Tibial nerve (tissue), 4 donors: ENCODE measurements around the gene ZFPL1. TPM values are rescaled to one million over a fixed set of nuclear protein-coding genes. Genes with fewer than 3 reads are reported as not detected.

Experiments
- DNase-seq, 2 donors: peaks; one replicate each; pipeline ENCODE4 v3.0.0-alpha.2; 2019; ENCODE audit warnings: low spot score in 2 of 2
- H3K27ac ChIP-seq, 4 donors: fragments of 200-600 bp; sonication (generic) in 3 of 4; one replicate each; pipeline ENCODE4 v1.5.1; 2017 to 2019; ENCODE audit warnings: mild to moderate bottlenecking in 1 of 4
- H3K27me3 ChIP-seq, 2 donors: fragments of 200-600 bp; sonication (generic) in 1 of 2; one replicate each; pipeline versions ENCODE4 v1.5.1 to v1.6.0; 2017 to 2019
- H3K36me3 ChIP-seq, 3 donors: fragments of 200-600 bp; sonication (generic); one replicate each; pipeline ENCODE4 v1.5.1; 2018 to 2019
- H3K4me1 ChIP-seq, 4 donors: fragments of 200-600 bp; sonication (generic) in 3 of 4; one replicate each; pipeline ENCODE4 v1.5.1; 2017 to 2019
- H3K4me3 ChIP-seq, 4 donors: fragments of 200-600 bp; sonication (generic) in 3 of 4; one replicate each; pipeline ENCODE4 v1.5.1; 2017 to 2019; ENCODE audit warnings: mild to moderate bottlenecking in 1 of 4, moderate library complexity in 1 of 4
- H3K9me3 ChIP-seq, 4 donors: fragments of 200-600 bp; sonication (generic) in 3 of 4; one replicate each; pipeline ENCODE4 v1.5.1; 2017 to 2019
- CTCF ChIP-seq, 5 experiments: fragments of 200-600 bp in 3 of 5; fragments of 450-650 bp in 2 of 5; sonication (generic) in 3 of 5; IDR thresholded peaks; one replicate each; pipeline ENCODE4 v1.5.1; 2016 to 2019; ENCODE audit warnings: antibody characterized with exemption in 5 of 5, mild to moderate bottlenecking in 3 of 5, moderate library complexity in 2 of 5
- EP300 ChIP-seq, 2 donors: sonication (generic); formaldehyde crosslinking; IDR thresholded peaks; one replicate each; pipeline ENCODE4 v1.6.1; 2017; ENCODE audit warnings: antibody characterized with exemption in 2 of 2, mild to moderate bottlenecking in 1 of 2
- POLR2A ChIP-seq, 2 donors: fragments of 450-650 bp; IDR thresholded peaks; one replicate each; pipeline ENCODE4 v1.6.1; 2017; ENCODE audit warnings: antibody characterized with exemption in 2 of 2, mild to moderate bottlenecking in 2 of 2, moderate library complexity in 2 of 2
- WGBS, 2 donors: methylation state at CpG; one replicate each; pipeline ENCODE4 v1.1.5; 2018; 5-methylcytosine and 5-hydroxymethylcytosine counted together
- total RNA-seq, 4 donors: library from RNA; depleted of rRNA; stranded (reverse); fragments of >200 nt; gene quantifications; one replicate each; pipeline ENCODE4 v1.1.0, GENCODE V29; 2016

Gene ZFPL1
- total RNA-seq, 4 donors from 2014 or later = 28.0 to 48.3 (median 35.1) TPM

- DNase-seq = no peak
- H3K36me3 ChIP-seq = peaks cover 0 to 44% (median 7%) of the 10 kb centered on the region in 3 donors
- H3K4me3 ChIP-seq = no peak overlapping the region
- no peaks in the 10 kb centered on the region for H3K9me3 ChIP-seq
- H3K27me3 ChIP-seq = no peaks in the 10 kb centered on the region
- TF ChIP-seq EP300 (IDR thresholded peaks at IDR 0.05) (no peak), POLR2A (IDR thresholded peaks at IDR 0.05) (no peak), CTCF (IDR thresholded peaks at IDR 0.05) (no peak)
- H3K27ac ChIP-seq = no peak overlapping the region
- 92 to 93% methylated on average over 25 to 45 of the region's 52 CpGs for WGBS, 2 donors
- peaks cover 0 to 28% (median 19%) of the 10 kb centered on the region in 4 donors for H3K4me1 ChIP-seq
Measured at GRCh38 chr11:65107751-65108468, 23.9 kb downstream of the ZFPL1 start.

- WGBS, 2 donors = 92 to 93% methylated on average over 32 to 34 of the region's 38 CpGs
- Histone ChIP-seq H3K4me1 (peaks cover 0 to 33% (median 25%) of the 10 kb centered on the region in 4 donors), H3K36me3 (peaks cover 0 to 43% (median 7%) of the 10 kb centered on the region in 3 donors), H3K27ac (no peak overlapping the region), H3K9me3 (no peaks in the 10 kb centered on the region), H3K4me3 (no peak overlapping the region), H3K27me3 (no peaks in the 10 kb centered on the region)
- TF ChIP-seq POLR2A (IDR thresholded peaks at IDR 0.05) = no peak
- TF ChIP-seq CTCF (IDR thresholded peaks at IDR 0.05) = no peak
- no peak for TF ChIP-seq EP300 (IDR thresholded peaks at IDR 0.05)
- no peak for DNase-seq
Measured at GRCh38 chr11:65108469-65109123, 24.6 kb downstream of the ZFPL1 start.

GRCh38 chr11:65109231-65110198 lies 25.5 kb downstream of the ZFPL1 start:
- WGBS, 2 donors = 87 to 89% methylated on average over 29 to 36 of the region's 36 CpGs
- DNase-seq = no peak
- H3K27ac ChIP-seq = peak overlapping the region in 1 of 4 donors; percentile 46
- H3K9me3 ChIP-seq = no peaks in the 10 kb centered on the region
- TF ChIP-seq CTCF (IDR thresholded peaks at IDR 0.05) = no peak
- TF ChIP-seq POLR2A (IDR thresholded peaks at IDR 0.05) = no peak
- TF ChIP-seq EP300 (IDR thresholded peaks at IDR 0.05) = no peak
- no peaks in the 10 kb centered on the region for H3K27me3 ChIP-seq
- peaks cover 0 to 47% (median 7%) of the 10 kb centered on the region in 3 donors for H3K36me3 ChIP-seq
- H3K4me1 ChIP-seq = peaks cover 0 to 35% (median 26%) of the 10 kb centered on the region in 4 donors
- H3K4me3 ChIP-seq = no peak overlapping the region

- Histone ChIP-seq H3K36me3 (peaks cover 0 to 50% (median 7%) of the 10 kb centered on the region in 3 donors), H3K4me1 (peaks cover 0 to 35% (median 26%) of the 10 kb centered on the region in 4 donors), H3K9me3 (no peaks in the 10 kb centered on the region), H3K4me3 (no peak overlapping the region), H3K27ac (peak overlapping the region in 3 of 4 donors; percentile 46 to 60 (median 49)), H3K27me3 (no peaks in the 10 kb centered on the region)
- peak; percentile 97 to 100 (median 99) for TF ChIP-seq CTCF (IDR thresholded peaks at IDR 0.05)
- no peak for TF ChIP-seq POLR2A (IDR thresholded peaks at IDR 0.05)
- TF ChIP-seq EP300 (IDR thresholded peaks at IDR 0.05) = no peak
- peak; percentile 83 to 97 for DNase-seq
- WGBS, 2 donors = 8 to 11% methylated on average over 15 to 18 of the region's 18 CpGs
Measured at GRCh38 chr11:65110354-65110861, 26.4 kb downstream of the ZFPL1 start.
